Astrocyte (in vitro differentiated cells and primary cell): ENCODE measurements around the gene GABRB1.

Experiments
- EZH2 ChIP-seq: IDR thresholded peaks from 2 replicates; pipeline ENCODE4 v1.6.1; 2012; ENCODE audit warnings: mild to moderate bottlenecking, low read length, inconsistent platforms; ENCODE audit not compliant: insufficient read depth
- TF ChIP-seq, protein P1 (sequence below): IDR thresholded peaks from 2 replicates; pipeline ENCODE4 v1.5.1; 2011; ENCODE audit warnings: low read depth, mild to moderate bottlenecking, inconsistent platforms, low read length, moderate library complexity; ENCODE audit not compliant: insufficient read depth

DNA sequence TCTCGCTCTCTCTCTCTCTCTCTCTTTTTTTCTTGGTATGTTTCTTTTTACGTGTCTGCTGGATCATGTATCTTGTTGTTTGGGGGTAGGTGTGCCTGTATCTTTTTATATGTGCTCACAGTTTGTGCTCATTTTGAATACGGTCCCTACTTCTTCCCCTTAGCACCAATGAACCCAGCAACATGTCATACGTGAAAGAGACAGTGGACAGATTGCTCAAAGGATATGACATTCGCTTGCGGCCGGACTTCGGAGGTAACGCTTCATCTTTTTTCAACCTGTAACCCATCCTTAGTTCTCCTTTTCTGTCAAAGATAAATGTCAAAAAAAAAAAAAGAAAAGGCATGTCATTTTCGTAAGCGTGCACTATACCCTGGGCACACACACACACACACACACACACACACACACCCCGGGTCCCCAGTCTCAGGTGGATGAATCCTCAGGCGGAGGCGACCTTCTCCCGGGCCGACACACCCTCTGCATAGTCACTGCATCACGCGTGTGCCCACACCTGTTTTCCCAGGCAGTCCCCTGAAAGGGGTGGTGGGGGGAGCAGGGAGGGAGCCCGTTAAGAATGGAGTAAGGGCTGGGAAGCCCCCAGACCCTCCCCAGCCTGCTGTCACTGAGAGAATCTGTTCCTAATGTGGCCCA, 511 bp downstream of the GABRB1 start:
- TF ChIP-seq, protein P1, sequence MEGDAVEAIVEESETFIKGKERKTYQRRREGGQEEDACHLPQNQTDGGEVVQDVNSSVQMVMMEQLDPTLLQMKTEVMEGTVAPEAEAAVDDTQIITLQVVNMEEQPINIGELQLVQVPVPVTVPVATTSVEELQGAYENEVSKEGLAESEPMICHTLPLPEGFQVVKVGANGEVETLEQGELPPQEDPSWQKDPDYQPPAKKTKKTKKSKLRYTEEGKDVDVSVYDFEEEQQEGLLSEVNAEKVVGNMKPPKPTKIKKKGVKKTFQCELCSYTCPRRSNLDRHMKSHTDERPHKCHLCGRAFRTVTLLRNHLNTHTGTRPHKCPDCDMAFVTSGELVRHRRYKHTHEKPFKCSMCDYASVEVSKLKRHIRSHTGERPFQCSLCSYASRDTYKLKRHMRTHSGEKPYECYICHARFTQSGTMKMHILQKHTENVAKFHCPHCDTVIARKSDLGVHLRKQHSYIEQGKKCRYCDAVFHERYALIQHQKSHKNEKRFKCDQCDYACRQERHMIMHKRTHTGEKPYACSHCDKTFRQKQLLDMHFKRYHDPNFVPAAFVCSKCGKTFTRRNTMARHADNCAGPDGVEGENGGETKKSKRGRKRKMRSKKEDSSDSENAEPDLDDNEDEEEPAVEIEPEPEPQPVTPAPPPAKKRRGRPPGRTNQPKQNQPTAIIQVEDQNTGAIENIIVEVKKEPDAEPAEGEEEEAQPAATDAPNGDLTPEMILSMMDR, result no peak
- no peak for TF ChIP-seq EZH2
